Stomach (tissue), 4 donors: Measurements from ENCODE around the gene ASIC2.

Source experiments
- EP300 ChIP-seq: sonication (generic); formaldehyde crosslinking; IDR thresholded peaks from one replicate; pipeline ENCODE4 v1.6.1; 2017; ENCODE audit warnings: antibody characterized with exemption
- POLR2AphosphoS5 ChIP-seq, 3 donors: sonication (generic); formaldehyde crosslinking; IDR thresholded peaks; one replicate each; pipeline ENCODE4 v1.6.1; 2016; ENCODE audit warnings: antibody characterized with exemption in 3 of 3
- TF ChIP-seq, protein P1 (sequence below), 7 experiments: fragments of 450-650 bp in 4 of 7; fragments of 200-600 bp in 3 of 7; sonication (generic) in 3 of 7; IDR thresholded peaks; one replicate each; pipeline ENCODE4 v1.5.1; 2016 to 2019; ENCODE audit warnings: antibody characterized with exemption in 7 of 7, control low read depth in 2 of 7, mild to moderate bottlenecking in 1 of 7

DNA sequence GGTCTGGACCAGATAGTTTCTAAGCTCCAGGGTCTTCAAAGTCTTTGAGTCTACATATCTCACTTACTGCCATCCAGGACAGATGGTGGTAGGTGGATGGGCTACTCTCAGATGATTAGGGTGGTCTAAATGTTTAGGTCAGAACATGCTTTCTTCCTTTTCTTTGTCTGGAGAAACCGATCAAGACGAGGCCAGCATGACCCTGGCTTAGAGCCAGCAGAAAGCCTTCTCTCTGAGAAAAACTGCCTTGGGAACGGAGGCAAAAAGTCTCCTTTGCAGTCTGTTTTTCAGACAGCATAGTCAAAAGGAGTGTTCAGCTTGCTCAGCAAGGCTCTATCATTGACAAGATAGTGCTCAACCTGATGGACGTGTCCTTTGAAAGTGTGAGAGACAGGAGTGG lies 252.6 kb downstream of the ASIC2 start:
- TF ChIP-seq, protein P1, sequence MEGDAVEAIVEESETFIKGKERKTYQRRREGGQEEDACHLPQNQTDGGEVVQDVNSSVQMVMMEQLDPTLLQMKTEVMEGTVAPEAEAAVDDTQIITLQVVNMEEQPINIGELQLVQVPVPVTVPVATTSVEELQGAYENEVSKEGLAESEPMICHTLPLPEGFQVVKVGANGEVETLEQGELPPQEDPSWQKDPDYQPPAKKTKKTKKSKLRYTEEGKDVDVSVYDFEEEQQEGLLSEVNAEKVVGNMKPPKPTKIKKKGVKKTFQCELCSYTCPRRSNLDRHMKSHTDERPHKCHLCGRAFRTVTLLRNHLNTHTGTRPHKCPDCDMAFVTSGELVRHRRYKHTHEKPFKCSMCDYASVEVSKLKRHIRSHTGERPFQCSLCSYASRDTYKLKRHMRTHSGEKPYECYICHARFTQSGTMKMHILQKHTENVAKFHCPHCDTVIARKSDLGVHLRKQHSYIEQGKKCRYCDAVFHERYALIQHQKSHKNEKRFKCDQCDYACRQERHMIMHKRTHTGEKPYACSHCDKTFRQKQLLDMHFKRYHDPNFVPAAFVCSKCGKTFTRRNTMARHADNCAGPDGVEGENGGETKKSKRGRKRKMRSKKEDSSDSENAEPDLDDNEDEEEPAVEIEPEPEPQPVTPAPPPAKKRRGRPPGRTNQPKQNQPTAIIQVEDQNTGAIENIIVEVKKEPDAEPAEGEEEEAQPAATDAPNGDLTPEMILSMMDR (IDR thresholded peaks at IDR 0.05) = no peak
- TF ChIP-seq POLR2AphosphoS5 (IDR thresholded peaks at IDR 0.05) (no peak), EP300 (no peak)
